ENCODE results near the gene RTP5. TPM values are rescaled to one million over a fixed set of nuclear protein-coding genes. Genes with fewer than 3 reads are reported as not detected.

Gene RTP5
- total and polyA plus RNA-seq, 12 donors = 0.15 TPM; not detected in 11

- H3K4me1 ChIP-seq = no peaks in the 10 kb centered on the region
- H3K27me3 ChIP-seq = no peaks in the 10 kb centered on the region
- ATAC-seq = no peak
- no peak overlapping the region for H3K27ac ChIP-seq
- intact Hi-C loops (cut with DNase I) = no loop called here
- 50 to 51% methylated on average over 5 of the region's 6 CpGs for WGBS, 2 donors
- H3K9me3 ChIP-seq = peaks cover 0 to 8% (median 0%) of the 10 kb centered on the region in 11 donors
- no peaks in the 10 kb centered on the region for H3K36me3 ChIP-seq
- H3K4me3 ChIP-seq = no peak overlapping the region
- no peak for DNase-seq
- TF ChIP-seq CTCF (IDR thresholded peaks at IDR 0.05) = no peak
Observed at GRCh38 chr2:241888641-241889040, 19.1 kb downstream of the RTP5 start.

GRCh38 chr2:241890524-241891235 lies 21.2 kb downstream of the RTP5 start:
- no peak for DNase-seq
- no peak overlapping the region for H3K27ac ChIP-seq
- no peaks in the 10 kb centered on the region for H3K27me3 ChIP-seq
- H3K36me3 ChIP-seq = no peaks in the 10 kb centered on the region
- no peaks in the 10 kb centered on the region for H3K4me1 ChIP-seq
- peaks cover 0 to 8% (median 0%) of the 10 kb centered on the region in 11 donors for H3K9me3 ChIP-seq
- no peak for ATAC-seq
- no peak for TF ChIP-seq CTCF (IDR thresholded peaks at IDR 0.05)
- intact Hi-C loops (cut with DNase I) = no loop called here
- no peak overlapping the region for H3K4me3 ChIP-seq
- 93 to 94% methylated on average over 29 of the region's 29 CpGs for WGBS, 2 donors

- 92 to 96% methylated on average over 27 of the region's 27 CpGs for WGBS, 2 donors
- H3K4me3 ChIP-seq = no peak overlapping the region
- peaks cover 0 to 8% (median 0%) of the 10 kb centered on the region in 11 donors for H3K9me3 ChIP-seq
- H3K27ac ChIP-seq = no peak overlapping the region
- DNase-seq = no peak
- no peak for ATAC-seq
- no peaks in the 10 kb centered on the region for H3K4me1 ChIP-seq
- intact Hi-C loops (cut with DNase I) = no loop called here
- H3K36me3 ChIP-seq = no peaks in the 10 kb centered on the region
- TF ChIP-seq CTCF (IDR thresholded peaks at IDR 0.05) = no peak
- H3K27me3 ChIP-seq = no peaks in the 10 kb centered on the region
Observed at GRCh38 chr2:241891315-241891987, 21.9 kb downstream of the RTP5 start.

- ATAC-seq (no peak), DNase-seq (no peak)
- no peaks in the 10 kb centered on the region for H3K27me3 ChIP-seq
- H3K9me3 ChIP-seq = peaks cover 0 to 8% (median 0%) of the 10 kb centered on the region in 11 donors
- no peaks in the 10 kb centered on the region for H3K36me3 ChIP-seq
- no peak overlapping the region for H3K4me3 ChIP-seq
- H3K27ac ChIP-seq = no peak overlapping the region
- no peaks in the 10 kb centered on the region for H3K4me1 ChIP-seq
- 90 to 97% methylated on average over 3 of the region's 3 CpGs for WGBS, 2 donors
- no peak for TF ChIP-seq CTCF (IDR thresholded peaks at IDR 0.05)
- intact Hi-C loops (cut with DNase I) = no loop called here
Observed at GRCh38 chr2:241891988-241892298, 22.4 kb downstream of the RTP5 start.

Data from heart right ventricle (tissue), 16 donors.